ENCODE results near the gene ERC2.

Gene ERC2

DNA sequence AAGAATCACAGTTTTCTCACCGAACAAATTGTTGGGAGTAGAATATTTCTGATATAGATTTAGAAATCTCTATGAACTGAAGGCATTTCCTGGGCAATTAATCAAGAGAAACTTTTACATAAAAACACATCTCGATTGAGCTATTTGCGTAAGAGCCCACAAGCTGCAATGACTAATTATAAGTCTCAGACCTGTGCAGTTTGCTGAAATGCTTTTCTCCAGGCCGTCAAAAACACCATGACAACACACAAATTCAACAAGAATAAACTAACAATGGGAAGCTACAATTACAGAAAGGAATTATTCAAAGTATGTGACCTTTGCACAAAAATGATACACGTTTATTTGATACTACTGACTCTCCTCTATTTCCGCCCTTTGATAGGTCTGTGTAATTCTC lies 499.9 kb downstream of the ERC2 start:
- Histone ChIP-seq H3K79me2 (ENCODE audit: insufficient read depth, low read length) (no peaks in the 10 kb centered on the region), H3K9me3 (ENCODE audit: insufficient read depth, low read length) (no peaks in the 10 kb centered on the region)

DNA sequence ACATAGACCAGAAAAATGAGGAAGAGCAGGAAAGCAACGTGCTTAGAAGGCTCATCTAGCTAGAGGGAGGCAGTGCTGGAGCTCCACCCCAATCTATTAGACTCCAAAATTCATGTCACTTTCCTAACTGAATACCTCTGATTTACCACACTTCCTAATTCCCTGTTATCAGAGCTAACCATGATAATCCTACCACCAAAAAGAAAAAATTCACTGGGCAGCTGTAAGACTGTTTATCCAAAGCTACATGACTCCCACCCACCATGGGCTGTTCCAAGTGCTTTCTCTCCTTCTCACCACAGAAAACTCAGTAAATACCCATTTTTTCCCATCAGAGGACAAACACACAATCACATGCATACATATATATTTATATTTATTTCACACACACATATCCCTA lies 501.7 kb downstream of the ERC2 start:
- Histone ChIP-seq H3K27ac (ENCODE audit: low read depth, low read length) (no peak overlapping the region), H2AFZ (ENCODE audit: low read depth, low read length, severe bottlenecking) (no peak overlapping the region), H3K79me2 (ENCODE audit: insufficient read depth, low read length) (no peaks in the 10 kb centered on the region), H3K9me3 (ENCODE audit: insufficient read depth, low read length) (no peaks in the 10 kb centered on the region), H3K9ac (ENCODE audit: low read length) (no peak overlapping the region), H3K36me3 (ENCODE audit: low read length) (no peaks in the 10 kb centered on the region), H3F3A (ENCODE audit: insufficient read depth) (no peaks in the 10 kb centered on the region), H3K4me2 (ENCODE audit: low read depth, low read length, poor library complexity, severe bottlenecking) (no peak overlapping the region), H3K4me3 (ENCODE audit: insufficient read depth, low read length, poor library complexity, severe bottlenecking) (no peak overlapping the region), H4K20me1 (ENCODE audit: low read depth, low read length) (no peaks in the 10 kb centered on the region), H3K27me3 (ENCODE audit: low read length) (no peaks in the 10 kb centered on the region), H3K9me2 (replicated peaks; ENCODE audit: insufficient read depth, low read length) (no peaks in the 10 kb centered on the region)
- TF ChIP-seq EZH2phosphoT487 (conservative IDR thresholded peaks at IDR 0.05; ENCODE audit: low read length): no peak
- TF ChIP-seq, protein P1, sequence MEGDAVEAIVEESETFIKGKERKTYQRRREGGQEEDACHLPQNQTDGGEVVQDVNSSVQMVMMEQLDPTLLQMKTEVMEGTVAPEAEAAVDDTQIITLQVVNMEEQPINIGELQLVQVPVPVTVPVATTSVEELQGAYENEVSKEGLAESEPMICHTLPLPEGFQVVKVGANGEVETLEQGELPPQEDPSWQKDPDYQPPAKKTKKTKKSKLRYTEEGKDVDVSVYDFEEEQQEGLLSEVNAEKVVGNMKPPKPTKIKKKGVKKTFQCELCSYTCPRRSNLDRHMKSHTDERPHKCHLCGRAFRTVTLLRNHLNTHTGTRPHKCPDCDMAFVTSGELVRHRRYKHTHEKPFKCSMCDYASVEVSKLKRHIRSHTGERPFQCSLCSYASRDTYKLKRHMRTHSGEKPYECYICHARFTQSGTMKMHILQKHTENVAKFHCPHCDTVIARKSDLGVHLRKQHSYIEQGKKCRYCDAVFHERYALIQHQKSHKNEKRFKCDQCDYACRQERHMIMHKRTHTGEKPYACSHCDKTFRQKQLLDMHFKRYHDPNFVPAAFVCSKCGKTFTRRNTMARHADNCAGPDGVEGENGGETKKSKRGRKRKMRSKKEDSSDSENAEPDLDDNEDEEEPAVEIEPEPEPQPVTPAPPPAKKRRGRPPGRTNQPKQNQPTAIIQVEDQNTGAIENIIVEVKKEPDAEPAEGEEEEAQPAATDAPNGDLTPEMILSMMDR (IDR thresholded peaks at IDR 0.05; ENCODE audit: insufficient read depth, low read length, poor library complexity, severe bottlenecking): no peak

More for the DNA sequence above, 499.9 kb downstream of the ERC2 start:
- Histone ChIP-seq H3K4me2 (ENCODE audit: low read depth, low read length, poor library complexity, severe bottlenecking) (no peak overlapping the region), H3K27ac (ENCODE audit: low read depth, low read length) (no peak overlapping the region), H4K20me1 (ENCODE audit: low read depth, low read length) (no peaks in the 10 kb centered on the region), H3K27me3 (ENCODE audit: low read length) (no peaks in the 10 kb centered on the region; the same call in 1 of the 2 replicates), H3K9me2 (replicated peaks; ENCODE audit: insufficient read depth, low read length) (no peaks in the 10 kb centered on the region), H3F3A (ENCODE audit: insufficient read depth) (no peaks in the 10 kb centered on the region), H3K9ac (ENCODE audit: low read length) (no peak overlapping the region), H3K36me3 (ENCODE audit: low read length) (no peaks in the 10 kb centered on the region), H2AFZ (ENCODE audit: low read depth, low read length, severe bottlenecking) (no peak overlapping the region), H3K4me3 (ENCODE audit: insufficient read depth, low read length, poor library complexity, severe bottlenecking) (no peak overlapping the region)
- TF ChIP-seq, protein P1 (IDR thresholded peaks at IDR 0.05; ENCODE audit: insufficient read depth, low read length, poor library complexity, severe bottlenecking): no peak
- TF ChIP-seq EZH2phosphoT487 (conservative IDR thresholded peaks at IDR 0.05; ENCODE audit: low read length): no peak

DNA sequence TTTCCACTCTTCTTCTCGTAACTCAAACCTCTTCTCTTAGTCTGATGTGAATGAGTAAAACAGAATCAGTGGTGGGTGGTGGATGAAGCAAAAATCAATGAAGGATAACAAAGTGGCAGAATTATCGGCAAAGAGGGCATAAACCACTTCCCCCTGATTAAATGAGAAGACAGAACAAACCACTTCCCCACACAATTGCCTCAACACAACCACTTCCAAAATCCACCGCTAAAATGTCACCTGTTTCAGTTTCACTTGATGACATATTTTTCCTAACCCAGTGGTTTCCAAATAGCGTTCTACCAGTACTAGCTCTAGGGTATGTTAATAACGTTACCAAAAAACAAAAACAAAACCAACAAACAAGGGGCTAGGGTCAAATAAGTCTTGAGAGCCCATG lies 502.5 kb downstream of the ERC2 start:
- H3K27me3 ChIP-seq (ENCODE audit: low read length): no peaks in the 10 kb centered on the region
- H3K9me3 ChIP-seq (ENCODE audit: insufficient read depth, low read length): no peaks in the 10 kb centered on the region
- H3K79me2 ChIP-seq (ENCODE audit: insufficient read depth, low read length): no peaks in the 10 kb centered on the region
- no peaks in the 10 kb centered on the region for H3K9me2 ChIP-seq (replicated peaks; ENCODE audit: insufficient read depth, low read length)
- no peak overlapping the region for H3K27ac ChIP-seq (ENCODE audit: low read depth, low read length)
- H3K4me3 ChIP-seq (ENCODE audit: insufficient read depth, low read length, poor library complexity, severe bottlenecking): no peak overlapping the region
- no peaks in the 10 kb centered on the region for H3F3A ChIP-seq (ENCODE audit: insufficient read depth)
- no peaks in the 10 kb centered on the region for H3K36me3 ChIP-seq (ENCODE audit: low read length)
- TF ChIP-seq, protein P1 (IDR thresholded peaks at IDR 0.05; ENCODE audit: insufficient read depth, low read length, poor library complexity, severe bottlenecking): no peak
- TF ChIP-seq EZH2phosphoT487 (conservative IDR thresholded peaks at IDR 0.05; ENCODE audit: low read length): no peak
- no peaks in the 10 kb centered on the region for H4K20me1 ChIP-seq (ENCODE audit: low read depth, low read length)
- no peak overlapping the region for H3K4me2 ChIP-seq (ENCODE audit: low read depth, low read length, poor library complexity, severe bottlenecking)
- no peak overlapping the region for H2AFZ ChIP-seq (ENCODE audit: low read depth, low read length, severe bottlenecking)
- no peak overlapping the region for H3K9ac ChIP-seq (ENCODE audit: low read length)

All from SU-DHL-6 (cell line).